Measurements from ENCODE around the gene ATP9A.

DNA sequence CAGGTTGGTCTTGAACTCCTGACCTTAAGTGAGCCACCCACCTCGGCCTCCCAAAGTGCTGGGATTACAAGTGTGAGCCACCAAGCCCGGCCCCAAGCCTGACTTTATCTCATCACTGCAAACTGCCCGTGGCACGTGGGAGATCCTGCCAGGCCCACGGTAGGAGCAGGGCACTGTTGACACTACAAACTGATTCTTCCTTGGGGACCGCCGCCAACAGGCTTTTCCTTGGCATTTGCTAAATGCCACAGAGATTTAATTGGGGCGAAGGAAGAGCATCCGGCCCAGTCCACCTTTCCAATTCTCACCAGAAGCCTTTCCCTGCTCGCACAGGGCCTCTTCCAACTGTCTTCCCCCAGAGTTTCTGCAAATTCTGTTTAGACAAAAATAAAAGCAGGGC lies 11.0 kb downstream of the ATP9A start:
- TF ChIP-seq, protein P1, sequence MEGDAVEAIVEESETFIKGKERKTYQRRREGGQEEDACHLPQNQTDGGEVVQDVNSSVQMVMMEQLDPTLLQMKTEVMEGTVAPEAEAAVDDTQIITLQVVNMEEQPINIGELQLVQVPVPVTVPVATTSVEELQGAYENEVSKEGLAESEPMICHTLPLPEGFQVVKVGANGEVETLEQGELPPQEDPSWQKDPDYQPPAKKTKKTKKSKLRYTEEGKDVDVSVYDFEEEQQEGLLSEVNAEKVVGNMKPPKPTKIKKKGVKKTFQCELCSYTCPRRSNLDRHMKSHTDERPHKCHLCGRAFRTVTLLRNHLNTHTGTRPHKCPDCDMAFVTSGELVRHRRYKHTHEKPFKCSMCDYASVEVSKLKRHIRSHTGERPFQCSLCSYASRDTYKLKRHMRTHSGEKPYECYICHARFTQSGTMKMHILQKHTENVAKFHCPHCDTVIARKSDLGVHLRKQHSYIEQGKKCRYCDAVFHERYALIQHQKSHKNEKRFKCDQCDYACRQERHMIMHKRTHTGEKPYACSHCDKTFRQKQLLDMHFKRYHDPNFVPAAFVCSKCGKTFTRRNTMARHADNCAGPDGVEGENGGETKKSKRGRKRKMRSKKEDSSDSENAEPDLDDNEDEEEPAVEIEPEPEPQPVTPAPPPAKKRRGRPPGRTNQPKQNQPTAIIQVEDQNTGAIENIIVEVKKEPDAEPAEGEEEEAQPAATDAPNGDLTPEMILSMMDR (conservative IDR thresholded peaks at IDR 0.05; ENCODE audit: low read depth, low read length), result no peak
- TF ChIP-seq EZH2phosphoT487 (IDR thresholded peaks at IDR 0.05; ENCODE audit: borderline replicate concordance, low read length) (no peak), EZH2 (IDR thresholded peaks at IDR 0.05; ENCODE audit: low read length, unreplicated experiment) (no peak)

Data from PC-3 (cell line).